Right atrium auricular region (tissue), 2 donors: Measurements from ENCODE around the gene POP5. TPM values are rescaled to one million over a fixed set of nuclear protein-coding genes. Genes with fewer than 3 reads are reported as not detected.
"Not testable (repeated sequence)": the region's sequence is repeated elsewhere in the genome, so short reads cannot be mapped to it uniquely, and the experiment has no call there.

Source experiments
- DNase-seq: peaks from one replicate; pipeline ENCODE4 v3.0.0-alpha.2; 2019; ENCODE audit warnings: low spot score
- H3K27ac ChIP-seq, 2 donors: fragments of 200-600 bp; sonication (generic); 1 replicate in 1 of 2; 2 replicates in 1 of 2; pipeline ENCODE4 v1.5.1; 2016 to 2019
- H3K27me3 ChIP-seq, 2 donors: fragments of 200-600 bp; sonication (generic); one replicate each; pipeline versions ENCODE4 v1.5.1 to v1.6.0; 2017 to 2019
- H3K36me3 ChIP-seq: fragments of 200-600 bp; sonication (generic); one replicate; pipeline ENCODE4 v1.5.1; 2016
- H3K4me1 ChIP-seq, 2 donors: fragments of 200-600 bp; sonication (generic); one replicate each; pipeline versions ENCODE4 v1.5.1 to v1.6.0; 2017 to 2019
- H3K4me3 ChIP-seq, 2 donors: fragments of 200-600 bp; sonication (generic); 1 replicate in 1 of 2; 2 replicates in 1 of 2; pipeline ENCODE4 v1.5.1; 2017 to 2019; ENCODE audit warnings: mild to moderate bottlenecking in 1 of 2, moderate library complexity in 1 of 2
- H3K9me3 ChIP-seq, 2 donors: fragments of 200-600 bp; sonication (generic); one replicate each; pipeline ENCODE4 v1.5.1; 2019
- total RNA-seq, 2 donors: library from RNA; depleted of rRNA; stranded (reverse); fragments of >200 nt; gene quantifications; one replicate each; pipeline ENCODE4 v1.1.0, GENCODE V29; 2016
- TF ChIP-seq, protein P1 (sequence below), 2 donors: fragments of 200-600 bp; sonication (generic); IDR thresholded peaks; one replicate each; pipeline ENCODE4 v1.5.1; 2019; ENCODE audit warnings: antibody characterized with exemption in 2 of 2

Gene POP5
- total RNA-seq, 2 donors from 2014 or later: 21.8 to 33.9 TPM

- TF ChIP-seq, protein P1, sequence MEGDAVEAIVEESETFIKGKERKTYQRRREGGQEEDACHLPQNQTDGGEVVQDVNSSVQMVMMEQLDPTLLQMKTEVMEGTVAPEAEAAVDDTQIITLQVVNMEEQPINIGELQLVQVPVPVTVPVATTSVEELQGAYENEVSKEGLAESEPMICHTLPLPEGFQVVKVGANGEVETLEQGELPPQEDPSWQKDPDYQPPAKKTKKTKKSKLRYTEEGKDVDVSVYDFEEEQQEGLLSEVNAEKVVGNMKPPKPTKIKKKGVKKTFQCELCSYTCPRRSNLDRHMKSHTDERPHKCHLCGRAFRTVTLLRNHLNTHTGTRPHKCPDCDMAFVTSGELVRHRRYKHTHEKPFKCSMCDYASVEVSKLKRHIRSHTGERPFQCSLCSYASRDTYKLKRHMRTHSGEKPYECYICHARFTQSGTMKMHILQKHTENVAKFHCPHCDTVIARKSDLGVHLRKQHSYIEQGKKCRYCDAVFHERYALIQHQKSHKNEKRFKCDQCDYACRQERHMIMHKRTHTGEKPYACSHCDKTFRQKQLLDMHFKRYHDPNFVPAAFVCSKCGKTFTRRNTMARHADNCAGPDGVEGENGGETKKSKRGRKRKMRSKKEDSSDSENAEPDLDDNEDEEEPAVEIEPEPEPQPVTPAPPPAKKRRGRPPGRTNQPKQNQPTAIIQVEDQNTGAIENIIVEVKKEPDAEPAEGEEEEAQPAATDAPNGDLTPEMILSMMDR (IDR thresholded peaks at IDR 0.05): no peak
- H3K27me3 ChIP-seq: no peaks in the 10 kb centered on the region
- H3K27ac ChIP-seq: no peak overlapping the region
- no peaks in the 10 kb centered on the region for H3K4me1 ChIP-seq
- H3K36me3 ChIP-seq: no peaks in the 10 kb centered on the region
- H3K9me3 ChIP-seq: no peaks in the 10 kb centered on the region
- DNase-seq: no peak
- H3K4me3 ChIP-seq: no peak overlapping the region
These were observed 37.9 kb upstream of the POP5 start for GRCh38 chr12:120618954-120619615.

GRCh38 chr12:120617767-120618166 lies 36.6 kb upstream of the POP5 start:
- H3K27ac ChIP-seq, H3K4me3 ChIP-seq, H3K9me3 ChIP-seq, H3K4me1 ChIP-seq, DNase-seq, H3K36me3 ChIP-seq, H3K27me3 ChIP-seq: not testable (repeated sequence)

DNA sequence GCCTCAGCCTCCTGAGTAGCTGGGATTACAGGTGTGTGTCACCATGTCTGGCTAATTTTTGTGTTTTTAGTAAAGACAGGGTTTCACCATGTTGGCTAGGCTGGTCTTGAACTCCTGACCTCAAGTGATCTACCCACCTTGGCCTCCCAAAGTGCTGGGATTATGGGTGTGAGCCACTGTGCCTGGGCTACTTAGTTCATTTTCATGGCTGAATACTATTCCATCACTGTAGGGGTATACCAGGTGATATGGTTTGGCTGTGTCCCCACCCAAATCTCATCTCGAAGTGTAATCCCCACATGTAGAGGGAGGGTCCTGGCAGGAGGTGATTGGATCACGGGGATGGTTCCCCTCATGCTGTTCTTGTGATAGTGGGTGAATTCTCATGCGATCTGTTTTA lies 36.0 kb upstream of the POP5 start:
- H3K9me3 ChIP-seq, DNase-seq: not testable (repeated sequence)

DNA sequence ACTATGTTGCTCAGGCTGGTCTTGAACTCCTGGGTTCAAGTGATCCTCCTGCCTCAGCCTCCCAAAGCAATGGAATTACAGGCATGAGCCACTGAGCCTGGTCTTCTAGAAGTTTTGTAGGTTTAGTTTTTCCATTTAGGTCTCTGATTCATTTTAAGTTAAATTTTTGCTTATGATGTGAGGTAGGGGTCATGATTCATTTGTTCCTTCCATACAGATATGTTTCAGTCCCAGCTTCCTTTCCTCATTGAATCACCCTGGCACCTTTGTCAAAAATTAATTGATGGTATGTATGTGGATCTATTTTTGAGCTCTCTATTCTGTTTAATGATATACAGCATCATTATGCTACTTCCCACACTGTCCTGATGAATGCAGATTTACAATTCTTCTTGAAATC lies 33.6 kb upstream of the POP5 start:
- no peak overlapping the region for H3K27ac ChIP-seq
- H3K36me3 ChIP-seq: no peaks in the 10 kb centered on the region
- no peak overlapping the region for H3K4me3 ChIP-seq
- H3K9me3 ChIP-seq: no peaks in the 10 kb centered on the region
- H3K27me3 ChIP-seq: no peaks in the 10 kb centered on the region
- TF ChIP-seq, protein P1 (IDR thresholded peaks at IDR 0.05): no peak
- no peaks in the 10 kb centered on the region for H3K4me1 ChIP-seq
- DNase-seq: no peak

More for the DNA sequence above, 36.0 kb upstream of the POP5 start:
- not testable (repeated sequence) for H3K4me1 ChIP-seq, H3K27ac ChIP-seq, H3K4me3 ChIP-seq, H3K27me3 ChIP-seq, H3K36me3 ChIP-seq

DNA sequence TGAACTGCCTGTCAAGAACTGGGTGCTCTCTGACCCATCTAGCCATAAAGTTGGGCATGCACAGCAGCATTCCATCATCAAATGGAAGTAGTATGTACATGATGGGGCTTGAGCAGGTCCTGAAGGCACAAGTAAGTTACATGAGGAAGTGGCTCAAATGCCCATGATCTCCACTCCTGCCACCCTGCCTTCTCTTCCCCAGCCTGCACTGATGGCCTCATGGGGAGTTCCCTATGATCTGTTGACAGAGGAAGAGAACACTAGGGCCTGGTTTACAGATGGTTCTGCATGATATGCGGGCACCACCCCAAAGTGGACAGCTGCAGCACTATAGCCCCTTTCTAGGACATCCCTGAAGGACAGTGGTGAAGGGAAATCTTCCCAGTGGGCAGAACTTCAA lies 30.3 kb upstream of the POP5 start:
- not testable (repeated sequence) for H3K27ac ChIP-seq, H3K4me1 ChIP-seq, H3K4me3 ChIP-seq, H3K27me3 ChIP-seq, DNase-seq, H3K36me3 ChIP-seq, H3K9me3 ChIP-seq

- TF ChIP-seq, protein P1 (IDR thresholded peaks at IDR 0.05): no peak
- H3K4me1 ChIP-seq: no peaks in the 10 kb centered on the region
- H3K27ac ChIP-seq: no peak overlapping the region
- no peaks in the 10 kb centered on the region for H3K9me3 ChIP-seq
- H3K27me3 ChIP-seq: no peaks in the 10 kb centered on the region
- DNase-seq: no peak
- H3K36me3 ChIP-seq: no peaks in the 10 kb centered on the region
- H3K4me3 ChIP-seq: no peak overlapping the region
These were observed 29.4 kb upstream of the POP5 start for GRCh38 chr12:120610560-120610959.

GRCh38 chr12:120602416-120602815 lies 21.2 kb upstream of the POP5 start:
- not testable (repeated sequence) for H3K27ac ChIP-seq

More at GRCh38 chr12:120602416-120602815, 21.2 kb upstream of the POP5 start:
- H3K4me3 ChIP-seq, H3K9me3 ChIP-seq, H3K36me3 ChIP-seq, H3K27me3 ChIP-seq, H3K4me1 ChIP-seq, DNase-seq: not testable (repeated sequence)
